Common myeloid progenitor, CD34-positive (primary cell): Measurements from ENCODE around the gene OSBPL6.

Experiments used
- CTCF ChIA-PET: fragments of 350-600 bp; sonication (Branson Sonifier 250); formaldehyde crosslinking; loops from one replicate; lab custom pipeline; 2021; ENCODE audit warnings: antibody characterized with exemption; lab: Charles Lee
- POLR2A ChIA-PET: fragments of 350-600 bp; sonication (Branson Sonifier 250); formaldehyde crosslinking; loops from one replicate; lab custom pipeline; 2021; ENCODE audit warnings: antibody characterized with exemption; lab: Charles Lee
- DNase-seq, 3 donors: peaks; one replicate each; pipeline versions ENCODE4 v3.0.0 to v3.0.0-alpha.2; 2013
- H3K27ac ChIP-seq, 2 experiments: 1 replicate in 1 of 2; 2 replicates in 1 of 2; pipeline ENCODE4 v1.7.0; 2013; ENCODE audit warnings: inconsistent platforms in 2 of 2, low read length in 2 of 2, mild to moderate bottlenecking in 2 of 2, low read depth in 1 of 2, moderate library complexity in 1 of 2; ENCODE audit not compliant: severe bottlenecking in 2 of 2, insufficient read depth in 1 of 2, poor library complexity in 1 of 2
- H3K27me3 ChIP-seq, 5 experiments: replicated peaks in 2 of 5; 1 replicate in 3 of 5; 2 replicates in 2 of 5; pipeline versions ENCODE4 v1.6.1 to v1.7.0; 2013; ENCODE audit warnings: low read length in 4 of 5, mild to moderate bottlenecking in 2 of 5, moderate library complexity in 2 of 5, inconsistent platforms in 1 of 5; ENCODE audit not compliant: insufficient read depth in 5 of 5, control insufficient read depth in 4 of 5
- H3K36me3 ChIP-seq, 4 experiments: 1 replicate in 2 of 4; 2 replicates in 2 of 4; pipeline versions ENCODE4 v1.6.1 to v1.7.0; 2013; ENCODE audit warnings: low read length in 3 of 4, control low read depth in 1 of 4, mild to moderate bottlenecking in 1 of 4; ENCODE audit not compliant: control insufficient read depth in 4 of 4, insufficient read depth in 4 of 4
- H3K4me1 ChIP-seq, 4 experiments: 1 replicate in 3 of 4; 2 replicates in 1 of 4; pipeline versions ENCODE4 v1.6.1 to v1.7.1; 2013; ENCODE audit warnings: low read length in 3 of 4, mild to moderate bottlenecking in 3 of 4, control low read depth in 1 of 4, inconsistent platforms in 1 of 4, moderate library complexity in 1 of 4; ENCODE audit not compliant: control insufficient read depth in 4 of 4, insufficient read depth in 4 of 4; ENCODE audit errors: control extremely low read depth in 1 of 4
- H3K4me3 ChIP-seq, 7 experiments: 1 replicate in 4 of 7; 2 replicates in 3 of 7; pipeline versions ENCODE4 v1.5.1 to v1.7.0; 2013; ENCODE audit warnings: mild to moderate bottlenecking in 7 of 7, low read length in 6 of 7, moderate library complexity in 6 of 7, inconsistent platforms in 2 of 7, low read depth in 2 of 7, control low read depth in 1 of 7; ENCODE audit not compliant: insufficient read depth in 4 of 7, control insufficient read depth in 1 of 7; ENCODE audit errors: extremely low read depth in 1 of 7
- H3K9me3 ChIP-seq, 5 experiments: 1 replicate in 4 of 5; 2 replicates in 1 of 5; pipeline versions ENCODE4 v1.6.1 to v1.7.1; 2013; ENCODE audit warnings: low read length in 4 of 5, mild to moderate bottlenecking in 2 of 5, inconsistent platforms in 1 of 5, low read depth in 1 of 5, moderate library complexity in 1 of 5; ENCODE audit not compliant: control insufficient read depth in 4 of 5, insufficient read depth in 2 of 5; ENCODE audit errors: control extremely low read depth in 1 of 5
- WGBS: methylation state at CpG from one replicate; pipeline ENCODE4 v1.1.5; 2013; ENCODE audit not compliant: insufficient coverage; 5-methylcytosine and 5-hydroxymethylcytosine counted together

Gene OSBPL6

DNA sequence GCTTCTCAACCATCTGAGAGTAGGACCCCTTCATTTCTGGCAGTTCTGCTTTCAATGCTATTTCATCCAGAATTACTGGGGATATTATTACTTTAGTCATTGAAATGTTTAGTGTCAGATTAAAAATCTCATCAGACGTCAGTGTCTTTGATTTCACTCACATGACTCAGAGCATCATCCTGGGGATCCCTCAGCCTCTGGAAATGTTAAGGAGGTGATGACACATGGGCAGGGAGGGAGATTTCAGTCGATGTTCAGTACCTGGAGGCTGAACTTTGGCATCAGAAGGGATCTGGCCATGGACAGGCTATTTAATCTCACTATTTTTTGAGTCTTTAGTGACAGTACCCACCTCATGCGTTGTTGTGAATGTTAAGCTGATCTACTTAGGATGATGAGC, 39.1 kb downstream of the OSBPL6 start:
- 100% methylated on average over 2 of the region's 3 CpGs for WGBS
- no peak overlapping the region for H3K27ac ChIP-seq

DNA sequence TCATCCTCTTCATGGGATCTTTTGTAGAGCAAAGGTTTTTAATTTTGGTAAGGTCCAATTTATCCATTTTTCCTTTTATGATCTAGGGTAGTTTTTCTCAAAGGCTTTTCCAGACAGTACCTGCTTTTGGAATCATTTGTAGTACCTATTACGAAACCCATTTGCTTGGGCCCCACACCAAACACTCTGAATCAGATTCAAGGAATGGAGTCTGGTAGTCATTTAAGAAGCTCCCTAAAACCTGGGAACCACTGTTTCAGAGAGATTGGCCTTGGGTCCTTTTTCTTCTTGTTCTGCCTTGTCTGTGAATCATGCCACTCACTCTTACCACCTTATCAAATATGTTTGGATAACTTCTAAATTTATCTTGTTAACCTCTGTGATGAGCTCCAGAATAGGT, 40.3 kb downstream of the OSBPL6 start:
- Histone ChIP-seq H3K27ac (no peak overlapping the region), H3K4me1 (peaks cover 0 to 15% (median 6%) of the 10 kb centered on the region in 4 experiments), H3K4me3 (no peak overlapping the region), H3K27me3 (no peaks in the 10 kb centered on the region), H3K9me3 (no peaks in the 10 kb centered on the region), H3K36me3 (no peaks in the 10 kb centered on the region)
- WGBS = 100% methylated on average over 1 of the region's 1 CpG
- CTCF ChIA-PET = no interaction called here
- DNase-seq = no peak
- POLR2A ChIA-PET = no interaction called here

More for the DNA sequence above, 39.1 kb downstream of the OSBPL6 start:
- ChIA-PET POLR2A (no interaction called here), CTCF (no interaction called here)
- H3K9me3 ChIP-seq = no peaks in the 10 kb centered on the region
- no peak for DNase-seq
- H3K36me3 ChIP-seq = no peaks in the 10 kb centered on the region
- no peaks in the 10 kb centered on the region for H3K27me3 ChIP-seq
- H3K4me3 ChIP-seq = no peak overlapping the region
- peaks cover 0 to 20% (median 8%) of the 10 kb centered on the region in 4 experiments for H3K4me1 ChIP-seq

DNA sequence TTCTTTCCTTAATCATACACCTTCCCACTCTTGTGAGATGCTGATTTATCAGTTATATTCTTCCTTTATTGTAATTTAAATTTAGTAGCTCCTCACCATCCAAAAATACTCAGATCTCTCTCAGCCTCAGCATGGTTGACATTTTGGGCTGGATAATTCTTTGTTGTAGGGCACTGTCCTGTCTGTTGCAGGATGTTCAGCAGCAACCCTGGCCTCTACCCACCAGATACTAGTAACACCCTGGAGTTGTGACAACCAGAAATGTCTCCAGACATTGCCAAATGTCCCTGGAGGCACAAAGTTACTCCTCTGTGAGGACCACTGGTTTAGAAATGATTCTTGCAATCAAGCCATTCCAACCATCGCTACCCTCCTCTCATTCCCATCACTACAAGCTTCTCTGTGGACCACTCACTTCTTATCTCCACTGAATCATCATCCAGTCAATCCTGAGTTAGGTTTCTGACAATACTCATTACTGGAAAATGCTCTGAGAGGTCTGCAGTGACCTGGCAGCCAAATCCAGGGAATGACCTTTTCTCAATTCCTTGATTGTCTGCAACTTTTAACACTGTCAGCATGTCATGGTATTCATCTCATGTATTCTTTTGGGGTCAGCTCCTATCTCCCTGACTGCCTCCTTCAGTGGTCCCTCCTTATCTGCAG, 43.3 kb downstream of the OSBPL6 start:
- CTCF ChIA-PET = no interaction called here
- WGBS = 100% methylated on average over 1 of the region's 1 CpG

DNA sequence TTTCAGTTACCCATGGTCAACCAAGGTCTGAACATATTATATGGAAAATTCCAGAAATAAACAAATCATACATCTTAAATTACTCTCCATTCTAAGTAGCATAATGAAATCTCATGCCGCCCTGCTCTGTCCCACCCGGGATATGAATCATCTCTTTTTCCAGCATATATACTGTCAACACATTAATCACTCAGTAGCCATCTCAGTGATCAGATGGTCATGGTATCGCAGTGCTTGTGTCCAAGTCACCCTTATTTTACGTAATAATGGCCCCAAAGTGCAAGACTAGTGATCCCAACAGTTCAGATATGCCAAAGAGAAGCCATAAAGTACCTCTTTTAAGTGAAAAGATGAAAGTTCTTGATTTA, 43.8 kb downstream of the OSBPL6 start:
- ChIA-PET POLR2A (no interaction called here), CTCF (no interaction called here)
- no peak for DNase-seq
- Histone ChIP-seq H3K9me3 (no peaks in the 10 kb centered on the region), H3K4me3 (no peak overlapping the region), H3K4me1 (no peaks in the 10 kb centered on the region), H3K27me3 (no peaks in the 10 kb centered on the region), H3K36me3 (no peaks in the 10 kb centered on the region), H3K27ac (no peak overlapping the region)
- 100% methylated on average over 2 of the region's 4 CpGs for WGBS

More for the DNA sequence above, 43.3 kb downstream of the OSBPL6 start:
- Histone ChIP-seq H3K27me3 (no peaks in the 10 kb centered on the region), H3K9me3 (no peaks in the 10 kb centered on the region), H3K27ac (no peak overlapping the region), H3K4me3 (no peak overlapping the region), H3K4me1 (no peaks in the 10 kb centered on the region), H3K36me3 (no peaks in the 10 kb centered on the region)
- DNase-seq = no peak
- POLR2A ChIA-PET = no interaction called here

DNA sequence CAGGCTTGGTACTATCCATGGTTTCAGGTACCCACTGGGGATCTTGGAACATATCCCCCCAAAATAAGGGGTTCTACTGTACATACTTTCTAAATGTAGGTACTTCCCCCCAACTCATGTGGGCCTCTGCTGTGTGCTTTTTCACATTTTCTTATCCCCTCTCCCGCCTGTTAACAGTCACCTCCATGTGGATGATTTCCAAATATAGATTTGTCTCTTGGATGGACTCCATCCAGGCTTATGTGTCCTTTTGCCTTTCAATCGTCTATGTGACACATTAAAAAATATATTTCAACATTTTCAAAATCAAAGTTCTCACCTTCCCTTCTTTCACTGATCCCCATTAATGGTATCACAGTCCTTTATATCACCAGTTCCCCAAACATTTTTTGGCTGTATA, 44.4 kb downstream of the OSBPL6 start:
- WGBS = 100% methylated on average over 2 of the region's 2 CpGs
- no peak for DNase-seq

DNA sequence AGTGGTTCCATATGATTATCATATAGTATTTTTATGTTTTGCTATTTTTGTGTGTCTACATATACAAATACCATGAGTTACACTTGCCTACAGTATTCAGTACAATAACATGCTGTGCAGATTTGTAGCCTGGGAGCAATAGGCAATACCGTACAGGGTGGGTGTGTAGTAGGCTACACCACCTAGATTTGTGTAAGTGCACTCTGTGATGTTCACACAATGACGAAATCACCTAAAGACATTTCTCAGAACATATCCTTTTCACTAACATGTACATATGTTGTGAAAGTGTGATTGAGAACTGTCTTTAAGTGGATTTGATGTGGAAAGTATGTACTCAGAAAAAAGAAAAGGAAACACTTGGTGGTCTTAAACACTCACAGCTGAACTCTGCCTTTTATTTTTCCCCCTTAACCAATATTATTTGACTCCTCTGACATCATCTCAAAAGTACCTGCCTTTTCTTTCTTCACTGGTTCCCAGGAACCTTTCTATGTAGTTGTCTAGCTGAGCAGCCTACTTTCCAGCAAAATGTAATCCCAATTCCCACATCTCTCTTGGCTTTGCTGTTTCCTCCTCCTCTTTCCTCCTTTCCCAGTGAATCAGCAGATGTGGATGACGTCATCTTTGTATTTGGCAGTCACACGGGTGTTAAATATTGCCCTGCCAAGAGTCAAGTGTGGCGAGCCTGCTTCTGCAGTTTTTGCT, 47.7 kb downstream of the OSBPL6 start:
- Histone ChIP-seq H3K27ac (no peak overlapping the region), H3K36me3 (no peaks in the 10 kb centered on the region), H3K4me1 (no peaks in the 10 kb centered on the region), H3K27me3 (no peaks in the 10 kb centered on the region), H3K4me3 (no peak overlapping the region), H3K9me3 (no peaks in the 10 kb centered on the region)
- DNase-seq = no peak
- WGBS = no CpG with 5 or more reads among the region's 5 CpGs
- ChIA-PET POLR2A (no interaction called here), CTCF (no interaction called here)

More for the DNA sequence above, 44.4 kb downstream of the OSBPL6 start:
- Histone ChIP-seq H3K27ac (no peak overlapping the region), H3K4me1 (no peaks in the 10 kb centered on the region), H3K27me3 (no peaks in the 10 kb centered on the region), H3K4me3 (no peak overlapping the region), H3K36me3 (no peaks in the 10 kb centered on the region), H3K9me3 (no peaks in the 10 kb centered on the region)
- ChIA-PET CTCF (no interaction called here), POLR2A (no interaction called here)

DNA sequence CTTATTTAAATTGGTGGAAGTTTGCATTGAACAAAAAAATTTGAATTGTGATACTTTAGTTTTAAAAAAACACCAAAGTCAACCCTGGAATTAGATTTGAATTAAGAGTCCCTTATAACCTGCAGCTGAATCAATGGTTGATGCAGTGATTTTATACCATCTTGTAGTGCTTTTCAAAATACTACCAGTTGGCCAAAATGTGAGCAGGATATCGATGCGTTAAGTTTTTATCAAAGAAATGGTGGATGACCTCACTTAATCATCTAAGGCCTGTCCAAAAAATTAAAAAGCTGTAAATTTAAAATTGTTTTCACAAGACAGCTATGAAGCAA, 48.2 kb downstream of the OSBPL6 start:
- Histone ChIP-seq H3K27me3 (no peaks in the 10 kb centered on the region), H3K4me3 (no peak overlapping the region), H3K4me1 (no peaks in the 10 kb centered on the region), H3K36me3 (no peaks in the 10 kb centered on the region), H3K27ac (no peak overlapping the region), H3K9me3 (no peaks in the 10 kb centered on the region)
- POLR2A ChIA-PET = interaction anchor here (0.7 kb wide), 1 partner anchor 31 kb away, joined by 3 read pairs; no protein-coding TSS in a partner anchor
- DNase-seq = no peak
- CTCF ChIA-PET = no interaction called here
- WGBS = no CpG with 5 or more reads among the region's 2 CpGs
